ENCODE data around the gene WWOX. TPM values are rescaled to one million over a fixed set of nuclear protein-coding genes. Genes with fewer than 3 reads are reported as not detected.

WWOX gene
- total RNA-seq, 1 experiment from 2014 or later: 15.6 TPM

DNA sequence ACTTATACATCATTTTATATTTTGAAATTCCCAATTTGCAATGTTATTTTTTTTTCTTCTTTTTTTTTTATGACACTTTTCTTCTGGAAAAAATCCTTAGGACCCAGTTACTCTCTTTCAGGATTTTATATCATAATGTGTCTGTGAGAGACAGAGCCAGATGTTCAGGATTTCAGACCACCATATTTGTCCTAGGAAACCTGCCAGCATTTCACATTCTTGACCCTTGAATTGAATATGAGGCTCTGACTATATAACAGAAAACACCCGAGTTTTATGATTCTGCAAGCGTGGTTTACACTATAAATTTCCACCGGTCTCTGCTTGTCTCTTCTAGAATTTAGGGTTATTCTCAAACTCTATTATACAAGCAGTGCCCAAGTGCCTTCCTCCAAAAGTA, 621.0 kb downstream of the WWOX start:
- Mint-ChIP-seq H3K27me3 (ENCODE audit: low read depth) (no peaks in the 10 kb centered on the region; the same call in 1 of the 2 replicates), H3K27ac (no peak overlapping the region), H3K36me3 (ENCODE audit: insufficient read depth in 1 of 3, low read depth in 3 of 3) (no peaks in the 10 kb centered on the region), H3K4me1 (no peaks in the 10 kb centered on the region), H3K9me3 (peaks cover under 1% of the 10 kb centered on the region in 2 experiments; a peak in 2 of 5 replicates), H3K4me3 (no peak overlapping the region)
- no peak overlapping the region for H2AFZ ChIP-seq (ENCODE audit: low read length)
- no peak overlapping the region for H3K14ac ChIP-seq (ENCODE audit: insufficient read depth, low read length)
- no peaks in the 10 kb centered on the region for H3K79me1 ChIP-seq (ENCODE audit: insufficient read depth, low read depth, low read length, poor library complexity, severe bottlenecking)
- no peak overlapping the region for H3K9ac ChIP-seq (ENCODE audit: extremely low read depth, insufficient read length, low read length)
- H3K56ac ChIP-seq (ENCODE audit: insufficient read length, low read depth, low read length): no peak overlapping the region
- no peak overlapping the region for H2BK20ac ChIP-seq (ENCODE audit: low read depth, low read length, poor library complexity, severe bottlenecking)
- H4K5ac ChIP-seq (ENCODE audit: insufficient read length, low read depth, low read length): no peak overlapping the region
- no peak overlapping the region for H2BK5ac ChIP-seq (ENCODE audit: insufficient read length, low read length)
- H3K27ac ChIP-seq (ENCODE audit: insufficient read length, low read depth, low read length): no peak overlapping the region
- no peak overlapping the region for H3K4ac ChIP-seq (ENCODE audit: low read depth, low read length)
- H3K18ac ChIP-seq (ENCODE audit: insufficient read length, low read depth, low read length): no peak overlapping the region
- no peak overlapping the region for H3K23ac ChIP-seq (ENCODE audit: insufficient read length, low read depth, low read length)
- no peaks in the 10 kb centered on the region for H3K79me2 ChIP-seq (ENCODE audit: insufficient read depth, low read length)
- no peak overlapping the region for H4K8ac ChIP-seq (replicated peaks; ENCODE audit: insufficient read length, low read depth, low read length)
- no peak overlapping the region for H4K91ac ChIP-seq (ENCODE audit: insufficient read length, low read depth, low read length)
- H3K27me3 ChIP-seq (ENCODE audit: insufficient read depth, low read length): no peaks in the 10 kb centered on the region
- no peaks in the 10 kb centered on the region for H3K23me2 ChIP-seq (ENCODE audit: insufficient read length, low read depth, low read length, poor library complexity, severe bottlenecking)
- TF ChIP-seq CTCF (conservative IDR thresholded peaks at IDR 0.05): no peak
- DNase-seq: no peak
- H3K9me3 ChIP-seq (ENCODE audit: control insufficient read depth, low read depth, low read length): no peaks in the 10 kb centered on the region
- H2AK5ac ChIP-seq (ENCODE audit: insufficient read length, low read length): no peak overlapping the region
- H4K20me1 ChIP-seq (ENCODE audit: control insufficient read depth, insufficient read depth, insufficient read length): no peaks in the 10 kb centered on the region
- H3K4me1 ChIP-seq (ENCODE audit: insufficient read depth, low read length): no peaks in the 10 kb centered on the region
- H2BK15ac ChIP-seq (ENCODE audit: low read depth, low read length): no peak overlapping the region
- no peak overlapping the region for H3T11ph ChIP-seq (ENCODE audit: low read length)
- no peak overlapping the region for H3K4me2 ChIP-seq (ENCODE audit: insufficient read depth, insufficient read length, low read length)
- no CpG with 5 or more reads among the region's 3 CpGs for WGBS (ENCODE audit: extremely low coverage, insufficient read length, low lambda C conversion rate)
- no peak overlapping the region for H2BK120ac ChIP-seq (ENCODE audit: low read depth, low read length, poor library complexity, severe bottlenecking)
- H2BK12ac ChIP-seq (ENCODE audit: insufficient read length, low read depth, low read length): no peak overlapping the region
